Measurements from ENCODE around the gene PLA2G4E.

Gene PLA2G4E

DNA sequence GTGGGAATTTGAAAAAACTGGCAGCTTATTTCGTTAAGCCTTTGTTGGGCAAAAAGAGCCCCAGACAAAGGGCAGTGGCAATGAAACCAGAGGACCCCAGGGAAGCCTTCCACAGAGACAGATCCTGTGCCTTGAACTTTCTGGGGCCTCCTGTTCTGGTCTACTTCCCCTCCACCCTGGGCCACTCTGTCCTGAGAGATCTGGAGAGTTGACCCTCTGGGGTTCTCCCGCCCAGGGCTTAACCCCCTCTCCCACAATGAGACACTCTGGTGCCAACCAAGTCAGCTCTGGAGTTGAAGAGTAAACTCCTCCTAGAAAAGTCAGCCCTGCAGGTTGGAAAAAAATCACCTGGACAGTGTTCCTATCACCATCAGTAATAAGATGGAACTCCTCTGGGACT is 69.3 kb downstream of the PLA2G4E start:
- TF ChIP-seq, protein P1, sequence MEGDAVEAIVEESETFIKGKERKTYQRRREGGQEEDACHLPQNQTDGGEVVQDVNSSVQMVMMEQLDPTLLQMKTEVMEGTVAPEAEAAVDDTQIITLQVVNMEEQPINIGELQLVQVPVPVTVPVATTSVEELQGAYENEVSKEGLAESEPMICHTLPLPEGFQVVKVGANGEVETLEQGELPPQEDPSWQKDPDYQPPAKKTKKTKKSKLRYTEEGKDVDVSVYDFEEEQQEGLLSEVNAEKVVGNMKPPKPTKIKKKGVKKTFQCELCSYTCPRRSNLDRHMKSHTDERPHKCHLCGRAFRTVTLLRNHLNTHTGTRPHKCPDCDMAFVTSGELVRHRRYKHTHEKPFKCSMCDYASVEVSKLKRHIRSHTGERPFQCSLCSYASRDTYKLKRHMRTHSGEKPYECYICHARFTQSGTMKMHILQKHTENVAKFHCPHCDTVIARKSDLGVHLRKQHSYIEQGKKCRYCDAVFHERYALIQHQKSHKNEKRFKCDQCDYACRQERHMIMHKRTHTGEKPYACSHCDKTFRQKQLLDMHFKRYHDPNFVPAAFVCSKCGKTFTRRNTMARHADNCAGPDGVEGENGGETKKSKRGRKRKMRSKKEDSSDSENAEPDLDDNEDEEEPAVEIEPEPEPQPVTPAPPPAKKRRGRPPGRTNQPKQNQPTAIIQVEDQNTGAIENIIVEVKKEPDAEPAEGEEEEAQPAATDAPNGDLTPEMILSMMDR (IDR thresholded peaks at IDR 0.05; ENCODE audit: control insufficient read depth, insufficient read depth, low read depth, low read length, missing control alignments): no peak
- no peak overlapping the region for H3K4me3 ChIP-seq (ENCODE audit: control insufficient read depth, low read depth, low read length)
- DNase-seq (ENCODE audit: low read depth): no peak

DNA sequence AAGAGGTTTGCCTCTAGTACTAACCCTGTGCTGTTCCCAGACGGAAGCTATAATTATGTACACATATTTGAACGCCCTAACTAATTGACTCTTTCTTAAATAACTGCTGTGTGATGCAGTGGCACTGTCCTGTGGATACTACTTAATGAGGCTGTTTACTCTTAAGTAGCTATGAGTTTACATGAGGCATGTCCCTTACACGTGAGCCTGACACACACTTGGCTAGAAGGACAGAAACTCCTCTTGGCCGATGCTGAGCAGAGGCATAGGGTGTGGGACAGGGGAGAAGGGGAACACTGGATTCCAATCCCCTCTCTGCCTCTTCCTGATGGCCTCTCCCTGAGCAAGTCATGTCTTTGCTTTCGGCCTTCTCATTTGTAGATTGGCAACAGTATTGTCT is 70.4 kb downstream of the PLA2G4E start:
- TF ChIP-seq, protein P1 (IDR thresholded peaks at IDR 0.05; ENCODE audit: control insufficient read depth, insufficient read depth, low read depth, low read length, missing control alignments): no peak

DNA sequence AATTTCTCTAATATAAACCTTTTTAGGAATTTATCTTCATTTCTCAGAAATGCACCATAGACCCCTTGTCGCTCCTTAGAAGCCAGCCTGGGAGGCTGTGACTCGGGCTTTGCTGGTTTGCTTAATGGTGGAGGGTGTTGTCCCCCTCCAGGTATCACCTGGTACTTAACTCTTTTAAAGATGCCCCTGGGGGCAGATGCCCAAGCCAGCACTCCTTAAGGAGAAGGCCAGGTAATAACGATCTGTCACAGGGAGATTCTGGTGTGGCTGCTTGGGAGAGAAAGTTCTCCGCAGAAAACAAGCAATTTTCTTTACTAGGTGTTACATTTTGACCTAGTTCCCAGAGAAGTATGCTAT is 70.7 kb downstream of the PLA2G4E start:
- TF ChIP-seq, protein P1 (IDR thresholded peaks at IDR 0.05; ENCODE audit: control insufficient read depth, insufficient read depth, low read depth, low read length, missing control alignments): no peak
- DNase-seq (ENCODE audit: low read depth): no peak
- no peak overlapping the region for H3K4me3 ChIP-seq (ENCODE audit: control insufficient read depth, low read depth, low read length)

More for the DNA sequence above, 70.4 kb downstream of the PLA2G4E start:
- no peak for DNase-seq (ENCODE audit: low read depth)
- no peak overlapping the region for H3K4me3 ChIP-seq (ENCODE audit: control insufficient read depth, low read depth, low read length)

DNA sequence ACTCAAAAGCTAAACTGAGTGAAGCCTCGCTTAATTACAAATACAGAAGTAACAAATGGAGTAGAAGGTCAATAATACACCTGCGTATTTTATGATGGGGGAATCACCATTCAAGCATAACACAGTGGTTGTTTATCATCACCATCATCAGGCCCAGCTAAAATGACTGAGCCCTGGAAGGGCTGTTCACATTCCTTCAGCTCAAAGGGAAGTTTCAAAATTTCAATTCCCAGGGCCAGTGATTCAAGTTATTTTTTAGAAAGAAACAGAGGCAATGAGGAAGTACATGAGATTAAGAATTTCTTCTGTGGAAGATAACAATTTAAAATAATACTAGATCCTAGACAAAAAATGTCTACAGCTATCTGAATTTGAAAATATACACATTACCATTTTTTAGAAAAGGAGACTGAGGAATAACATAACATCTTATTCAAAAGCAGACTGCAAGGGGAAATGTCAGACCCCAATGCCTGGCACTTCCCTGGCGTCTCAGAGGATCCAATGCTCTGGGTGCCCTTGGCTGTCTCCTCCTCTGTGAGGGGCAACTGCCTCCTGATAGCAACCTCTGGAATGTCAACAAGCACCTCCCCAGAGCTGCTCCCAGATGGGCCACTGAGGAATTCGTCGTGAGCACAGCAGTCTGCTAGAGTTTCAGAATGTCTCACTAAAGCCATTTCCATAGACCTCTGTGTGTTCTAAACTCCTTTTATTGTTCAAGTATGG is 71.3 kb downstream of the PLA2G4E start:
- TF ChIP-seq, protein P1 (IDR thresholded peaks at IDR 0.05; ENCODE audit: control insufficient read depth, insufficient read depth, low read depth, low read length, missing control alignments): no peak
- no peak overlapping the region for H3K4me3 ChIP-seq (ENCODE audit: control insufficient read depth, low read depth, low read length)
- DNase-seq (ENCODE audit: low read depth): no peak

DNA sequence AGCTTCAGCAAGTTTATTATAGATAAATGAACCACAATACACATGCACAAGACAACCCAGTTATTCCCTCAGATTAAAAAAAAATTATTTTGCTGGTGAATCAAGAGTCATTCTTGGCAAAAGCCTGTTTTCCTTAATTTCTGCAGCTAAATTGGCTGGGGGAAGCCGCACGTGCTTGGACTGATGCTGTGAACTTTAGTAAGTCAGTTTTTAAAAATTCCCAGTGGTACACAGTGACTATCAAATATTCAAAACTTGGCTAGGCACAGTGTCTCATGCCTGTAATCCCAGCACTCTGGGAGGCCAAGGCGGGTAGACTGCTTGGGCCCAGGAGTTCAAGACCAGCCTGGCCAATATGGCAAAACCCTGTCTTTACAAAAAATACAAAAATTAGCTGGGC is 72.4 kb downstream of the PLA2G4E start:
- DNase-seq (ENCODE audit: low read depth): no peak
- H3K4me3 ChIP-seq (ENCODE audit: control insufficient read depth, low read depth, low read length): no peak overlapping the region
- TF ChIP-seq, protein P1 (IDR thresholded peaks at IDR 0.05; ENCODE audit: control insufficient read depth, insufficient read depth, low read depth, low read length, missing control alignments): no peak

DNA sequence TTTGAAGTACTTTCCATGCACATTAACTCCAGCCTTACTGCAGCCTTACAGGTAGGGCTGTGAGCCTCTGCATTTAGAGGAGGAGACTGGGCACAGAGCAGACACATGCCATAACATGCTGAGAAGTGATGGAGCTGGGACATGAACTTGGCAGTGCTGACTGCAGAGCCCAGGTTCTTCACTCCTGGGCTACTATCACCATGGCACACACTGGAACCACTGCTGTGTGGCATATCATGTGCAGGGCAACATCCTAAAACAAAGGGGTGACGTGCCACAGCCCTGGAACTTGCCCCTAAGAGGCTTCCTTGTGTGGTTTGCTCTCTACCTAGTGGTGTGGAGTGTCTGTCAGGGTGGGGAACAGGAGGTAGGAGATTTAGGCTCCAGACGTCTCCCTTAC is 73.9 kb downstream of the PLA2G4E start:
- TF ChIP-seq, protein P1 (IDR thresholded peaks at IDR 0.05; ENCODE audit: control insufficient read depth, insufficient read depth, low read depth, low read length, missing control alignments): no peak
- H3K4me3 ChIP-seq (ENCODE audit: control insufficient read depth, low read depth, low read length): no peak overlapping the region
- DNase-seq (ENCODE audit: low read depth): no peak

All from AG09309 (cell line).